ENCODE data around the gene DAND5. TPM values are rescaled to one million over a fixed set of nuclear protein-coding genes. Genes with fewer than 3 reads are reported as not detected.

Gene DAND5
- polyA plus RNA-seq, 1 of the 3 experiments (the other 2 are of a cell fraction), result 1.0 TPM

DNA sequence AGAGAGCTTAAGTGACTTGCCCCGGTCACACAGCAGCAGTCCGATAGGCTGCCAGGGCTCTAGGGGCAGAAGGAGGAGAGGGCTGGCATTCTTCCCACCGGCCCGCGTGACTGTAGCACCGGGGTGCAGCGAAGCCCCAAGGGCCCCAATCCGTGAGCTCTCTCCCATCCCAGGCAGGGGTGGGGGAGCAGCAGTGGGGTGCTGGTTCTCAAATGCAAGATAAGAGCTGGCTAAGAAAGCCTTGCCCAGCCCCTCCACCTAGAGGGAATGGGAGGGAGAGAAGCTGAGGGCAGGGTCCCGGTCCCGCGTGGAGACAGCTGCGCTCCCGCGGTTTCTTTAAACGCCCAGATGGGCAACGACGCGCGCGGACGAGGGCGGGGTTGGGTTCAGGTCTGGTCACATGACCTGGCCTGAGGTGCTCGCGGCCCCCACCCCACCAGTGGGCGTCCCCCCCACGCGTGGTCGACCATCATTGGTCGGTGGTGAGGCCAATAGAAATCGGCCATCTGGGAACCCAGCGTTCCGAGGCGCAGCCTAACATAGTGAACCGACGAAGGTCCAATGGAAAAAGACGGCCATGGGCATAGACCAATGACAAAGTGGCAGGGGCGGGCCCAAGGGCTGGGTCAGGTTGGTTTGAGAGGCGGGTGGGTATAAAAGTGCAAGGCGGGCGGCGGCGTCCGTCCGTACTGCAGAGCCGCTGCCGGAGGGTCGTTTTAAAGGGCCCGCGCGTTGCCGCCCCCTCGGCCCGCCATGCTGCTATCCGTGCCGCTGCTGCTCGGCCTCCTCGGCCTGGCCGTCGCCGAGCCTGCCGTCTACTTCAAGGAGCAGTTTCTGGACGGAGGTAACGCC is 31.2 kb upstream of the DAND5 start, which contains the start of gene CALR (continued):
- TF ChIP-seq TCF12 (IDR thresholded peaks at IDR 0.05) (0 out of 2 replicates have a peak, but pooled peaks have one; percentile 15), SIN3A (IDR thresholded peaks at IDR 0.05; ENCODE audit: borderline replicate concordance, low read depth, low read length) (peak; percentile 93), TAF1 (IDR thresholded peaks at IDR 0.05; ENCODE audit: borderline replicate concordance, low read depth, low read length) (peak; percentile 89; the same call in 1 of the 2 replicates), CHD2 (IDR thresholded peaks at IDR 0.05; ENCODE audit: low read length, partially characterized antibody) (peak; percentile 94), RCOR1 (IDR thresholded peaks at IDR 0.05; ENCODE audit: low read length) (peak; percentile 91), GATA2 (CRISPR knock-in tag; IDR thresholded peaks at IDR 0.05) (no peak), USF1 (IDR thresholded peaks at IDR 0.05; ENCODE audit: borderline replicate concordance, low read depth) (peak; percentile 95), NFIC (IDR thresholded peaks at IDR 0.05; ENCODE audit: borderline replicate concordance) (no peak; the same call in 1 of the 2 replicates), MXI1 (IDR thresholded peaks at IDR 0.05; ENCODE audit: low read depth, low read length) (peak; percentile 88; the same call in 1 of the 2 replicates), TEAD4 (IDR thresholded peaks at IDR 0.05; ENCODE audit: borderline replicate concordance, insufficient read depth) (no peak), PBX3 (IDR thresholded peaks at IDR 0.05) (peak; percentile 97)

- peak overlapping the region; percentile 89 to 97 for H3K4me3 ChIP-seq (ENCODE audit: low read depth in 2 of 2, low read length in 1 of 2)
- no peaks in the 10 kb centered on the region for H3K9me2 ChIP-seq
- H4K20me1 ChIP-seq (ENCODE audit: insufficient read depth), result peaks cover 29% of the 10 kb centered on the region
- peak overlapping the region; percentile 97 for H3K4me2 ChIP-seq
- H3K9ac ChIP-seq, result peak overlapping the region; percentile 98
- POLR2A ChIA-PET, result interaction anchor here (0.6 to 3.3 kb wide), 5 partner anchors 15 to 214 kb away, joined by 3 to 16 read pairs (median 7); partner anchors contain the start of gene GCDH
- no peak overlapping the region; the same call in 1 of the 2 replicates for H2AFZ ChIP-seq (ENCODE audit: low read depth)
- peak overlapping the region; percentile 71 to 80 for H3K27ac ChIP-seq (ENCODE audit: low read depth in 2 of 2, low read length in 1 of 2)
- no peak for DNase-seq
- CTCF ChIA-PET, result interaction anchor here (0.5 to 1.8 kb wide), 5 partner anchors 11 to 48 kb away, joined by 3 to 9 read pairs (median 3); partner anchors contain the start of gene GCDH
- 3% methylated on average over 38 of the region's 54 CpGs for WGBS (ENCODE audit: low lambda C conversion rate)
- no peaks in the 10 kb centered on the region for H3K27me3 ChIP-seq (ENCODE audit: insufficient read depth)
- peaks cover 25 to 48% of the 10 kb centered on the region in 2 experiments for H3K36me3 ChIP-seq (replicated peaks in 1 of 2; ENCODE audit: control insufficient read depth in 1 of 2, insufficient read depth in 2 of 2, low read length in 1 of 2)
- H3F3A ChIP-seq (replicated peaks; ENCODE audit: insufficient read depth), result peaks cover 49% of the 10 kb centered on the region
- TF ChIP-seq POLR2AphosphoS5 (IDR thresholded peaks at IDR 0.05; ENCODE audit: low read depth, low read length) (0 out of 2 replicates have a peak, but pooled peaks have one; percentile 2), MXI1 (IDR thresholded peaks at IDR 0.05; ENCODE audit: low read depth, low read length) (peak; percentile 39; the same call in 1 of the 2 replicates), FOXJ3 (CRISPR knock-in tag; IDR thresholded peaks at IDR 0.05) (no peak), SIN3A (IDR thresholded peaks at IDR 0.05; ENCODE audit: borderline replicate concordance, low read depth, low read length) (no peak)
- TF ChIP-seq, protein P1, sequence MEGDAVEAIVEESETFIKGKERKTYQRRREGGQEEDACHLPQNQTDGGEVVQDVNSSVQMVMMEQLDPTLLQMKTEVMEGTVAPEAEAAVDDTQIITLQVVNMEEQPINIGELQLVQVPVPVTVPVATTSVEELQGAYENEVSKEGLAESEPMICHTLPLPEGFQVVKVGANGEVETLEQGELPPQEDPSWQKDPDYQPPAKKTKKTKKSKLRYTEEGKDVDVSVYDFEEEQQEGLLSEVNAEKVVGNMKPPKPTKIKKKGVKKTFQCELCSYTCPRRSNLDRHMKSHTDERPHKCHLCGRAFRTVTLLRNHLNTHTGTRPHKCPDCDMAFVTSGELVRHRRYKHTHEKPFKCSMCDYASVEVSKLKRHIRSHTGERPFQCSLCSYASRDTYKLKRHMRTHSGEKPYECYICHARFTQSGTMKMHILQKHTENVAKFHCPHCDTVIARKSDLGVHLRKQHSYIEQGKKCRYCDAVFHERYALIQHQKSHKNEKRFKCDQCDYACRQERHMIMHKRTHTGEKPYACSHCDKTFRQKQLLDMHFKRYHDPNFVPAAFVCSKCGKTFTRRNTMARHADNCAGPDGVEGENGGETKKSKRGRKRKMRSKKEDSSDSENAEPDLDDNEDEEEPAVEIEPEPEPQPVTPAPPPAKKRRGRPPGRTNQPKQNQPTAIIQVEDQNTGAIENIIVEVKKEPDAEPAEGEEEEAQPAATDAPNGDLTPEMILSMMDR (IDR thresholded peaks at IDR 0.05), result peak; percentile 28; the same call in 1 of the 2 replicates
- peaks cover 53% of the 10 kb centered on the region for H3K79me2 ChIP-seq (ENCODE audit: insufficient read depth)
- no peaks in the 10 kb centered on the region for H3K9me3 ChIP-seq
- H3K4me1 ChIP-seq (ENCODE audit: control insufficient read depth in 1 of 2, insufficient read depth in 2 of 2, low read depth in 1 of 2, low read length in 1 of 2), result peaks cover 19 to 34% of the 10 kb centered on the region in 2 experiments; a peak in 3 of 4 replicates
Observed at GRCh38 chr19:12938779-12939601, 30.4 kb upstream of the DAND5 start.

All from SK-N-SH (cell line).